Activated naive CD4-positive, alpha-beta T cell treated with anti-CD3 and anti-CD28 coated beads for 36 hours (primary cell): ENCODE measurements around the gene OSBPL6. TPM values are rescaled to one million over a fixed set of nuclear protein-coding genes. Genes with fewer than 3 reads are reported as not detected.

Source experiments
- CTCF ChIA-PET: fragments of 350-600 bp; sonication (Branson Sonifier 250); formaldehyde crosslinking; loops from one replicate; lab custom pipeline; 2021; ENCODE audit warnings: antibody characterized with exemption; lab: Charles Lee
- DNase-seq: peaks from one replicate; pipeline ENCODE4 v3.0.0-alpha.2; 2020
- H3K27ac Mint-ChIP-seq: one replicate; pipeline ENCODE4 v1.8.0; 2021; ENCODE audit warnings: mild to moderate bottlenecking, mixed read lengths
- H3K27me3 Mint-ChIP-seq: one replicate; pipeline ENCODE4 v1.8.0; 2021; ENCODE audit warnings: low read depth, mixed read lengths
- H3K36me3 Mint-ChIP-seq: one replicate; pipeline ENCODE4 v1.8.0; 2021; ENCODE audit warnings: low read depth, mixed read lengths
- H3K4me1 Mint-ChIP-seq: one replicate; pipeline ENCODE4 v1.8.0; 2021; ENCODE audit warnings: low read depth, mixed read lengths
- H3K4me3 Mint-ChIP-seq: one replicate; pipeline ENCODE4 v1.8.0; 2021; ENCODE audit warnings: mild to moderate bottlenecking, moderate library complexity, mixed read lengths
- H3K9me3 Mint-ChIP-seq: one replicate; pipeline ENCODE4 v1.8.0; 2021; ENCODE audit warnings: mixed read lengths
- intact Hi-C: fragments of 100-400 bp; cut with micrococcal nuclease; formaldehyde crosslinking; loops from one replicate; pipeline ENCODE4 v1.15.1; 2023
- total RNA-seq, 2 experiments: library from RNA; stranded (reverse); gene quantifications; one replicate each; pipeline ENCODE4 v1.2.3, GENCODE V29; 2021

The OSBPL6 gene
- total RNA-seq, 2 experiments from 2014 or later: 1.9 to 2.3 TPM

- H3K4me1 Mint-ChIP-seq: no peaks in the 10 kb centered on the region
- CTCF ChIA-PET: no interaction called here
- intact Hi-C loops: loop anchor here (2.0 kb wide), 1 partner anchor 22 kb away; no protein-coding TSS in a partner anchor
These were observed 232.1 kb downstream of the OSBPL6 start for GRCh38 chr2:178426388-178426787.

GRCh38 chr2:178427458-178427857 is 233.1 kb downstream of the OSBPL6 start:
- intact Hi-C loops: loop anchor here (2.0 kb wide), 1 partner anchor 21 kb away; no protein-coding TSS in a partner anchor
- DNase-seq: no peak
- H3K4me3 Mint-ChIP-seq: no peak overlapping the region
- H3K4me1 Mint-ChIP-seq: no peaks in the 10 kb centered on the region
- CTCF ChIA-PET: interaction anchor here (0.6 kb wide), 1 partner anchor 31 kb away, joined by 4 read pairs; no protein-coding TSS in a partner anchor
- H3K36me3 Mint-ChIP-seq: peaks cover 64% of the 10 kb centered on the region
- H3K9me3 Mint-ChIP-seq: peaks cover 24% of the 10 kb centered on the region
- H3K27me3 Mint-ChIP-seq: no peaks in the 10 kb centered on the region
- H3K27ac Mint-ChIP-seq: no peak overlapping the region

More at GRCh38 chr2:178426388-178426787, 232.1 kb downstream of the OSBPL6 start:
- H3K4me3 Mint-ChIP-seq: no peak overlapping the region
- no peak for DNase-seq
- no peaks in the 10 kb centered on the region for H3K27me3 Mint-ChIP-seq
- peaks cover 24% of the 10 kb centered on the region for H3K9me3 Mint-ChIP-seq
- H3K36me3 Mint-ChIP-seq: peaks cover 62% of the 10 kb centered on the region
- no peak overlapping the region for H3K27ac Mint-ChIP-seq

GRCh38 chr2:178428396-178428806 is 234.1 kb downstream of the OSBPL6 start:
- no peak overlapping the region for H3K27ac Mint-ChIP-seq
- H3K9me3 Mint-ChIP-seq: peaks cover 24% of the 10 kb centered on the region
- no peaks in the 10 kb centered on the region for H3K4me1 Mint-ChIP-seq
- H3K36me3 Mint-ChIP-seq: peaks cover 61% of the 10 kb centered on the region
- no peaks in the 10 kb centered on the region for H3K27me3 Mint-ChIP-seq
- DNase-seq: no peak
- H3K4me3 Mint-ChIP-seq: no peak overlapping the region
- intact Hi-C loops: no loop called here
- CTCF ChIA-PET: interaction anchor here (0.7 to 1.3 kb wide), 2 partner anchors 9 to 13 kb away, joined by 3 to 4 read pairs; no protein-coding TSS in a partner anchor

GRCh38 chr2:178429336-178429735 is 235.0 kb downstream of the OSBPL6 start:
- no peaks in the 10 kb centered on the region for H3K27me3 Mint-ChIP-seq
- DNase-seq: no peak
- H3K4me1 Mint-ChIP-seq: no peaks in the 10 kb centered on the region
- peaks cover 60% of the 10 kb centered on the region for H3K36me3 Mint-ChIP-seq
- no peak overlapping the region for H3K4me3 Mint-ChIP-seq
- H3K9me3 Mint-ChIP-seq: peaks cover 21% of the 10 kb centered on the region
- intact Hi-C loops: no loop called here
- CTCF ChIA-PET: interaction anchor here (1.3 kb wide), 1 partner anchor 10 kb away, joined by 4 read pairs; no protein-coding TSS in a partner anchor
- no peak overlapping the region for H3K27ac Mint-ChIP-seq

GRCh38 chr2:178436662-178437061 is 242.3 kb downstream of the OSBPL6 start:
- Mint-ChIP-seq H3K4me1 (no peaks in the 10 kb centered on the region), H3K27me3 (no peaks in the 10 kb centered on the region), H3K36me3 (peaks cover 36% of the 10 kb centered on the region), H3K4me3 (no peak overlapping the region), H3K9me3 (no peaks in the 10 kb centered on the region), H3K27ac (no peak overlapping the region)
- intact Hi-C loops: no loop called here
- CTCF ChIA-PET: no interaction called here
- no peak for DNase-seq

GRCh38 chr2:178441426-178441825 is 247.1 kb downstream of the OSBPL6 start:
- Mint-ChIP-seq H3K27me3 (no peaks in the 10 kb centered on the region), H3K4me1 (peaks cover 3% of the 10 kb centered on the region), H3K9me3 (no peaks in the 10 kb centered on the region), H3K4me3 (no peak overlapping the region), H3K27ac (no peak overlapping the region), H3K36me3 (peaks cover 45% of the 10 kb centered on the region)
- CTCF ChIA-PET: interaction anchor here (1.2 to 1.3 kb wide), 2 partner anchors 8 to 22 kb away, joined by 3 to 4 read pairs; no protein-coding TSS in a partner anchor
- intact Hi-C loops: loop anchor here (10.0 kb wide), 1 partner anchor 1047 kb away; the partner anchor contains the start of gene AGPS
- DNase-seq: no peak

GRCh38 chr2:178448968-178449661 is 254.8 kb downstream of the OSBPL6 start:
- intact Hi-C loops: loop anchor here (2.0 to 10.0 kb wide), 2 partner anchors 22 to 1054 kb away; partner anchors contain the start of gene AGPS
- peaks cover 27% of the 10 kb centered on the region for H3K4me1 Mint-ChIP-seq
- no peaks in the 10 kb centered on the region for H3K27me3 Mint-ChIP-seq
- no peaks in the 10 kb centered on the region for H3K9me3 Mint-ChIP-seq
- no peak for DNase-seq
- peak overlapping the region; percentile 59 for H3K27ac Mint-ChIP-seq
- H3K4me3 Mint-ChIP-seq: peak overlapping the region; percentile 83
- CTCF ChIA-PET: interaction anchor here (0.9 to 1.5 kb wide), 6 partner anchors 8 to 336 kb away, joined by 3 to 5 read pairs (median 4); no protein-coding TSS in a partner anchor
- H3K36me3 Mint-ChIP-seq: peaks cover 36% of the 10 kb centered on the region

- no peaks in the 10 kb centered on the region for H3K9me3 Mint-ChIP-seq
- no peak for DNase-seq
- CTCF ChIA-PET: interaction anchor here (0.9 to 1.5 kb wide), 6 partner anchors 8 to 337 kb away, joined by 3 to 5 read pairs (median 4); no protein-coding TSS in a partner anchor
- peaks cover 32% of the 10 kb centered on the region for H3K36me3 Mint-ChIP-seq
- H3K4me1 Mint-ChIP-seq: peaks cover 27% of the 10 kb centered on the region
- intact Hi-C loops: loop anchor here (1.0 to 10.0 kb wide), 10 partner anchors 23 to 1557 kb away; partner anchors contain the start of genes AGPS, CWC22, FKBP7 and HNRNPA3
- H3K27ac Mint-ChIP-seq: peak overlapping the region; percentile 91
- peak overlapping the region; percentile 83 for H3K4me3 Mint-ChIP-seq
- H3K27me3 Mint-ChIP-seq: no peaks in the 10 kb centered on the region
These were observed 255.6 kb downstream of the OSBPL6 start for GRCh38 chr2:178449700-178450523.

- peak overlapping the region; percentile 91 for H3K27ac Mint-ChIP-seq
- peaks cover 27% of the 10 kb centered on the region for H3K36me3 Mint-ChIP-seq
- H3K27me3 Mint-ChIP-seq: no peaks in the 10 kb centered on the region
- CTCF ChIA-PET: interaction anchor here (0.9 to 1.4 kb wide), 5 partner anchors 9 to 338 kb away, joined by 3 to 4 read pairs (median 3); no protein-coding TSS in a partner anchor
- intact Hi-C loops: loop anchor here (1.0 to 10.0 kb wide), 8 partner anchors 28 to 1556 kb away; partner anchors contain the start of genes CWC22, FKBP7, HNRNPA3 and OSBPL6
- peaks cover 27% of the 10 kb centered on the region for H3K4me1 Mint-ChIP-seq
- H3K4me3 Mint-ChIP-seq: peak overlapping the region; percentile 83
- DNase-seq: peak; percentile 86
- H3K9me3 Mint-ChIP-seq: no peaks in the 10 kb centered on the region
These were observed 256.1 kb downstream of the OSBPL6 start for GRCh38 chr2:178450524-178450773.

GRCh38 chr2:178450774-178451525 is 256.6 kb downstream of the OSBPL6 start, which contains the start of the genes PJVK and PRKRA:
TSS of gene PJVK (plus strand) at chr2:178451378. CDS start at chr2:178453410, 2,032 bp downstream.
TSS of gene PRKRA (minus strand) at chr2:178451175. CDS start at chr2:178451030, 145 bp downstream.
- H3K4me3 Mint-ChIP-seq: peak within 1 kb of the TSS; percentile 91
- intact Hi-C loops: loop anchor here (1.0 to 10.0 kb wide), 10 partner anchors 27 to 1556 kb away; partner anchors contain the start of genes CWC22, FKBP7, HNRNPA3 and OSBPL6
- DNase-seq: peak; percentile 96
- no peaks in the 10 kb centered on the region for H3K9me3 Mint-ChIP-seq
- peaks cover 27% of the 10 kb centered on the region for H3K4me1 Mint-ChIP-seq
- CTCF ChIA-PET: interaction anchor here (0.5 to 1.2 kb wide), 4 partner anchors 31 to 1286 kb away, joined by 3 to 4 read pairs (median 3); no protein-coding TSS in a partner anchor
- no peaks in the 10 kb centered on the region for H3K27me3 Mint-ChIP-seq
- H3K36me3 Mint-ChIP-seq: peaks cover 24% of the 10 kb centered on the region
- peak within 1 kb of the TSS; percentile 97 for H3K27ac Mint-ChIP-seq

- peaks cover 27% of the 10 kb centered on the region for H3K4me1 Mint-ChIP-seq
- intact Hi-C loops: loop anchor here (5.0 to 10.0 kb wide), 2 partner anchors 258 to 580 kb away; partner anchors contain the start of gene OSBPL6
- peak overlapping the region; percentile 91 for H3K4me3 Mint-ChIP-seq
- CTCF ChIA-PET: no interaction called here
- no peaks in the 10 kb centered on the region for H3K9me3 Mint-ChIP-seq
- DNase-seq: no peak
- no peaks in the 10 kb centered on the region for H3K27me3 Mint-ChIP-seq
- peaks cover 16% of the 10 kb centered on the region for H3K36me3 Mint-ChIP-seq
- H3K27ac Mint-ChIP-seq: no peak overlapping the region
These were observed 258.0 kb downstream of the OSBPL6 start for GRCh38 chr2:178452334-178452733.
